GM12875 (cell line): ENCODE data around the gene PCSK5.

Experiments
- H3K4me3 ChIP-seq: one replicate; pipeline ENCODE4 v1.5.1; 2011; ENCODE audit warnings: low read depth, low read length, control low read depth
- TF ChIP-seq, protein P1 (sequence below): IDR thresholded peaks from 2 replicates; pipeline ENCODE4 v1.5.1; 2011; ENCODE audit warnings: low read depth, mild to moderate bottlenecking, control low read depth, inconsistent platforms, low read length, moderate library complexity, borderline replicate concordance; ENCODE audit not compliant: insufficient read depth

PCSK5 gene

DNA sequence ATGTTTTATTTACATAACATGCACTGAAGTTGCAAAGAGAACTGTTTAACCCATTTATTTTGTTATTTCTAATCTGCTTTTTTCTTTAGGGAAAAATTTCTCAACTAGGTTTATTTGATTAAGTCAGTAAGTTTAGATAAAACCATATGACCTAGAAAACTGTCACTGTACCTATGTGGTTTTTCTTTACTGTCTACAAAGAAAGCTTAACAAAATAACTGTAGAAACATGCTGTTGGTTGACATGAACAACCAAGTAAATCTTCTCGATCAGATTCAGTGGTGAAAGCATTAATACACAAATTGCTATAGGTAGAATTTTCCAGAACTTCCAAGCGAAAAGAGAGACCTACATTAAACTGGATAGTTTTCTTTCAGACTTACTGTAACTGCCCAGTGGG is 137.4 kb downstream of the PCSK5 start:
- TF ChIP-seq, protein P1, sequence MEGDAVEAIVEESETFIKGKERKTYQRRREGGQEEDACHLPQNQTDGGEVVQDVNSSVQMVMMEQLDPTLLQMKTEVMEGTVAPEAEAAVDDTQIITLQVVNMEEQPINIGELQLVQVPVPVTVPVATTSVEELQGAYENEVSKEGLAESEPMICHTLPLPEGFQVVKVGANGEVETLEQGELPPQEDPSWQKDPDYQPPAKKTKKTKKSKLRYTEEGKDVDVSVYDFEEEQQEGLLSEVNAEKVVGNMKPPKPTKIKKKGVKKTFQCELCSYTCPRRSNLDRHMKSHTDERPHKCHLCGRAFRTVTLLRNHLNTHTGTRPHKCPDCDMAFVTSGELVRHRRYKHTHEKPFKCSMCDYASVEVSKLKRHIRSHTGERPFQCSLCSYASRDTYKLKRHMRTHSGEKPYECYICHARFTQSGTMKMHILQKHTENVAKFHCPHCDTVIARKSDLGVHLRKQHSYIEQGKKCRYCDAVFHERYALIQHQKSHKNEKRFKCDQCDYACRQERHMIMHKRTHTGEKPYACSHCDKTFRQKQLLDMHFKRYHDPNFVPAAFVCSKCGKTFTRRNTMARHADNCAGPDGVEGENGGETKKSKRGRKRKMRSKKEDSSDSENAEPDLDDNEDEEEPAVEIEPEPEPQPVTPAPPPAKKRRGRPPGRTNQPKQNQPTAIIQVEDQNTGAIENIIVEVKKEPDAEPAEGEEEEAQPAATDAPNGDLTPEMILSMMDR: no peak
- no peak overlapping the region for H3K4me3 ChIP-seq

DNA sequence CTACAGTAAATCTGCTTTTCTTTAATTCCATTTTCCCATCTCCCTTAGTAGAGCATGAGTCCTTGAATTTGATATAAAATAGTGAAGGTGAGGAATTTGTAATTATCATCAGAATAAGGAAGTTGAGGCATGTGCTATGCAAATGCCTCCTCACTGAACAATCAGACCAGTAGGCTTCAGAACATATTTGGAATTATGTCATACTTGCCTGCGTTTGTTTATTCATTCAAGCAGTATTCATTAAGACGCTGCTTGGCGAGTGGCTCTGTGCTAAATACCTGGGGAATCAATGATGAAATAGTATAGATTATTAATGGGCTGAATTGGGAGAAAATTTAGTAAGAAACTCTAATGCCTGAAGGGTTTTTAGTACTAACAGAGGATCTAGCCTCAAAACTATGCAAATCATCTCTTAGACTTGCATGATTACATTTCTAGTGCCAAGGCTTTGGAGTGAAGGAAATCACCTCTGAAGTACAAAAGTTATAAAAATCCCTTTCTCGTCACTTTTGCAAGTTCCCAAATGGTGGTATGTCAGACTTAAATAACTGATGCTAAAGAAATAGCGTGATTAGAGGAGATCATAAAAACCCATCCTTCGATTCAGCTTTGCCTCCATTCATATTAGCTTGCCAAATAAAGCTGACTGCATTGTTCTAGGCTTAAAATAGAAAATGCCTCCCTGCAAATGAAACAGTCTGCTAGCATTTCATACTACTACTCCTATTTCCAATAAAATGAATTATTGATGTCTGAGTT is 141.7 kb downstream of the PCSK5 start:
- TF ChIP-seq, protein P1: no peak

DNA sequence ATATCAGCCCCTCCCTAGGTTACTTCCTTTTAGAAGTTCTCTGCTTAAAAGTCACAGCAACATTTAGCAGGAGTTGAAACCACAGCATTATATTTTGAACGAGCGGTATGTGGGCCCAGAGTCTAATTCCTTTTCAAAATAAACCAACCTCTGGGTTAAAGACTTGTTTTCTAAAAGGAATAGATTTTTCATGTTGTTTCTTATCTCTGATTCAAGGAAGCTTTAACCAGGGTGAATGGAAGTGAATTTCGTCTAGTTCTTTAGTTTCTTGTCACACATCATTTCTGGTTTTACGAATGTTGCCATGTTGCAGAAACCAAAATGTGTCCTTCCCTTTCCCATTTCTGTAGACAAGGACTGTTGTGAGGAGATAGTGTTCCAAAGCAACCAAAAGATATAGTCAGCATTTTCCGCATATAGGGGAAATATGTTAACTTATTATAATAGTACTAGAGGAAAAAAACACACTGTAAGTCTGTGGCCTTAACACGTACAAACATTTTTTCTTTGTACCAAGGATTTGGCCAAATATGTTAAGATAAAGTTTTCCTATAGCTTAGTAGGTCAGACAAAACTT is 142.4 kb downstream of the PCSK5 start:
- TF ChIP-seq, protein P1: no peak
- H3K4me3 ChIP-seq: no peak overlapping the region

More for the DNA sequence above, 141.7 kb downstream of the PCSK5 start:
- no peak overlapping the region for H3K4me3 ChIP-seq

DNA sequence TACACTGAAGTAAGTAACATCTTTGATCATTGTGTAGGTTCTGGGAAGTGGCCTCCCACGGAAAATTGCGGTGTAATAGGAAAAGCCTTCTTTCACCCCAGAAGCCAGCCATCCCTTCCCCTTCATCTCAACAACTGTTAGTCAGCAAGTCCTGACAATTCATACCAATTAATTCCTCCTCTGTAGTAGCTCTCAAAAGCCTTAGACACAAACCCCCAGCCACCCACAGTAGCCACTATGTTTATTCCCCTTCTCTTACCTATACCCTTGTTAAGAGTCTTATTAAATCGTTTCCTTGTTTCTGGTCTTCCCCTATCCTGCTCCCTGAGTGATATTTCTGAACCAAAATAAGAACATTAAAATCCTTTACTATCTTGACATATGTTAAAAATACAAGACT is 143.6 kb downstream of the PCSK5 start:
- TF ChIP-seq, protein P1: no peak
- no peak overlapping the region for H3K4me3 ChIP-seq

DNA sequence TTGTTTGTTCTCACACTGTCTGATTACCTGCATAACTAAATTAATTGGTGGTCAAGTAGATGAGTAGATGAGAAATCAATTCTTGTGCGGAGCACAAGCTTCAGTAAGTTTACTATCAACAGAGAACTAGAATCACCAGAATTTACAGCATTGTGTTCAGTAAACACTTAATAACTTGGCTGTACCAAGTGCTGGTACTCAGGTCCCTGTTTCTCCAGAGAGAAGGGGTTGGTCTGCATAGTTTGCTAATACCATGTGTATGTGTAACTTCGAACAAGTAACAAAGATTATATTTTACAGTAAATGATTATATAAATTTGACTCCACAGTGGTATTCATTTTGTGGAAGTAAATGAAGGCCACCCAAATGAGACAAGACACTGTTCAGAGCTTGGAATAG is 146.3 kb downstream of the PCSK5 start:
- H3K4me3 ChIP-seq: no peak overlapping the region
- TF ChIP-seq, protein P1: no peak

DNA sequence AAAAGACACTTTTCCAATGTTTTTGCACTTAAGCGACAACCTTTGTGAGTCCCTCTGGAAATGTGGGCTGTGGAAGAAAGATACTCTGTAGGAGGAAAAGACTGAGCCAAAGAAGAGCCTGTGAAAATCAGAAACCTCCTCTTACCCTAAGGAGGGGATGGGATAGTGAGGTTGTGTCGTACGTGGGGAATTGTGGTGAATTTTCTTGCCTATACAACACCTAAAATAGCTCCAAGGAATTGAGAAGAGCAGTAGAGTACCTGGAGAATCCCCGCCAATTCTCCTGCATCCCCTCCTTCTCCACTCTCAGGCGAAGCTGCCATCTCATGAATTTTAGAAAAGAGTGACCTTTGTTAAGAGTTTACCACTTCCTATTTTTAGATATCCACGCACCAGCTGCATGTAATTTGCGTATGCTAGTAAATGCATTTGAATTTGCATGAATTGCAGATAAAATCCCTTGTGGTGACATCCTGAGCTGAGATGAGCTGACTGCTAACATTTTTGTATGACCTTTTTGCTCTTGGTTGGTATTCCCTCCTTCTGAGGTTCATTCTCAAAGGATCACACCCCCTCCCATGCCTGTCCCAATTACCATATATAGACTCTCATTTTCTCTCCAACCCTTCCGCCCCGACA is 147.2 kb downstream of the PCSK5 start:
- H3K4me3 ChIP-seq: no peak overlapping the region
- TF ChIP-seq, protein P1: no peak

DNA sequence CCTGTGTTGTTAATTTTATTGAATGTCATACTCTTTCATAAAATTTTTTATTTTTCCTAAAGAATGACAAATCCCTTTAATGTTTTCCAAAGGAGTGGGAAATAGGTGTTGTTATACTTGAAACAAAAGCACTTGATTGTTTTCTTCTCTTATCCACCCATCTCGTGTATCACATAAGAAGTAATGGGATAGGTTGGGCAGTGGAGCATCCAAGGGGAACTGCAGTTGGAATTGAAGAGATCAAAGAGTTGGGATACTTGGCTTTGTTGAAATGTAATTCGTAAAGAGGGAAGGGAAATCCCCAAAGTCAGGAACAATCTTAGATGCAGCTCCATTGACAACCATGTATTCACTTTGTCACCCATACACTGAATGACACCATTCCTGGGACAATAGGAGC is 148.0 kb downstream of the PCSK5 start:
- TF ChIP-seq, protein P1: no peak

More for the DNA sequence above, 148.0 kb downstream of the PCSK5 start:
- H3K4me3 ChIP-seq: no peak overlapping the region
